HepG2 (cell line): ENCODE data around the gene RBM22.

Source experiments
- FIP1L1 ChIP-seq: fragments of 200-400 bp; formaldehyde crosslinking; IDR thresholded peaks from 2 replicates; pipeline ENCODE4 v1.6.1; 2018; ENCODE audit warnings: low read depth, mild to moderate bottlenecking, low read length, moderate library complexity, borderline replicate concordance; ENCODE audit not compliant: insufficient read depth
- KDM5A ChIP-seq: fragments of 200-600 bp; sonication (generic); IDR thresholded peaks from 2 replicates; pipeline ENCODE4 v1.7.0; 2018; ENCODE audit warnings: antibody characterized with exemption, mild to moderate bottlenecking, low read length, borderline replicate concordance
- MYNN ChIP-seq: sonication (generic); formaldehyde crosslinking; IDR thresholded peaks from 2 replicates; pipeline ENCODE4 v1.4.0; 2020; ENCODE audit warnings: mild to moderate bottlenecking, low read depth, missing genetic modification reagents
- NFRKB ChIP-seq: fragments of 450-650 bp; IDR thresholded peaks from 2 replicates; pipeline ENCODE4 v1.6.1; 2017
- PCBP2 ChIP-seq: fragments of 200-400 bp; formaldehyde crosslinking; optimal IDR thresholded peaks from 2 replicates; pipeline ENCODE3; 2018; ENCODE audit warnings: low read length, low read depth; ENCODE audit not compliant: poor library complexity, severe bottlenecking
- POLR2A ChIP-seq, 2 experiments: IDR thresholded peaks; 2 replicates each; pipeline ENCODE4 v1.6.1; 2011; ENCODE audit warnings: low read depth in 2 of 2, low read length in 2 of 2, mild to moderate bottlenecking in 1 of 2, moderate library complexity in 1 of 2; ENCODE audit not compliant: insufficient read depth in 1 of 2
- TF ChIP-seq, protein P1 (sequence below): sonication (generic); formaldehyde crosslinking; IDR thresholded peaks from 2 replicates; pipeline ENCODE4 v1.5.0; 2020; ENCODE audit warnings: mild to moderate bottlenecking, missing genetic modification reagents, moderate library complexity
- TF ChIP-seq, protein P2 (sequence below): sonication (generic); formaldehyde crosslinking; IDR thresholded peaks from 2 replicates; pipeline ENCODE4 v1.4.0; 2020; ENCODE audit warnings: missing genetic modification reagents

DNA sequence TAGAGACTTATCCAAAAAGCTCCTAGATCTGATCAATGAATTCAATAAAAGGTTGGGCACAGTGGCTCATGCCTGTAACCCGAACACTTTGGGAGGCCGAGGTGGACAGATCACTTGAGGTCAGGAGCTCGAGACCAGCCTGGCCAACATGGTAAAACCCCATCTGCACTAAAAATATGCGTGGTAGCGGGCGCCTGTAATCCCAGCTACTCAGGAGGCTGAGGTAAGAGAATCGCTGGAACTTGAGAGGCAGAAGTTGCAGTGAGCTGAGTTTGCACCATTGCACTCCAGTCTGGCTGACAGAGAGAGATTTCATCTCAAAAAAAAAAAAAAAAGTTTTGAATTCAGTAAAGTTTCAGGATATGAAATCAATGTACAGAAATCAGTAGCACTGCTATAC, 38.0 kb upstream of the RBM22 start:
- TF ChIP-seq POLR2A (IDR thresholded peaks at IDR 0.05; ENCODE audit: insufficient read depth in 1 of 2, low read depth in 2 of 2, low read length in 2 of 2) (no peak), FIP1L1 (no peak), MYNN (CRISPR knock-in tag) (no peak), PCBP2 (no peak), NFRKB (no peak), KDM5A (no peak)
- TF ChIP-seq, protein P1, sequence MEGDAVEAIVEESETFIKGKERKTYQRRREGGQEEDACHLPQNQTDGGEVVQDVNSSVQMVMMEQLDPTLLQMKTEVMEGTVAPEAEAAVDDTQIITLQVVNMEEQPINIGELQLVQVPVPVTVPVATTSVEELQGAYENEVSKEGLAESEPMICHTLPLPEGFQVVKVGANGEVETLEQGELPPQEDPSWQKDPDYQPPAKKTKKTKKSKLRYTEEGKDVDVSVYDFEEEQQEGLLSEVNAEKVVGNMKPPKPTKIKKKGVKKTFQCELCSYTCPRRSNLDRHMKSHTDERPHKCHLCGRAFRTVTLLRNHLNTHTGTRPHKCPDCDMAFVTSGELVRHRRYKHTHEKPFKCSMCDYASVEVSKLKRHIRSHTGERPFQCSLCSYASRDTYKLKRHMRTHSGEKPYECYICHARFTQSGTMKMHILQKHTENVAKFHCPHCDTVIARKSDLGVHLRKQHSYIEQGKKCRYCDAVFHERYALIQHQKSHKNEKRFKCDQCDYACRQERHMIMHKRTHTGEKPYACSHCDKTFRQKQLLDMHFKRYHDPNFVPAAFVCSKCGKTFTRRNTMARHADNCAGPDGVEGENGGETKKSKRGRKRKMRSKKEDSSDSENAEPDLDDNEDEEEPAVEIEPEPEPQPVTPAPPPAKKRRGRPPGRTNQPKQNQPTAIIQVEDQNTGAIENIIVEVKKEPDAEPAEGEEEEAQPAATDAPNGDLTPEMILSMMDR, result no peak
- TF ChIP-seq, protein P2, sequence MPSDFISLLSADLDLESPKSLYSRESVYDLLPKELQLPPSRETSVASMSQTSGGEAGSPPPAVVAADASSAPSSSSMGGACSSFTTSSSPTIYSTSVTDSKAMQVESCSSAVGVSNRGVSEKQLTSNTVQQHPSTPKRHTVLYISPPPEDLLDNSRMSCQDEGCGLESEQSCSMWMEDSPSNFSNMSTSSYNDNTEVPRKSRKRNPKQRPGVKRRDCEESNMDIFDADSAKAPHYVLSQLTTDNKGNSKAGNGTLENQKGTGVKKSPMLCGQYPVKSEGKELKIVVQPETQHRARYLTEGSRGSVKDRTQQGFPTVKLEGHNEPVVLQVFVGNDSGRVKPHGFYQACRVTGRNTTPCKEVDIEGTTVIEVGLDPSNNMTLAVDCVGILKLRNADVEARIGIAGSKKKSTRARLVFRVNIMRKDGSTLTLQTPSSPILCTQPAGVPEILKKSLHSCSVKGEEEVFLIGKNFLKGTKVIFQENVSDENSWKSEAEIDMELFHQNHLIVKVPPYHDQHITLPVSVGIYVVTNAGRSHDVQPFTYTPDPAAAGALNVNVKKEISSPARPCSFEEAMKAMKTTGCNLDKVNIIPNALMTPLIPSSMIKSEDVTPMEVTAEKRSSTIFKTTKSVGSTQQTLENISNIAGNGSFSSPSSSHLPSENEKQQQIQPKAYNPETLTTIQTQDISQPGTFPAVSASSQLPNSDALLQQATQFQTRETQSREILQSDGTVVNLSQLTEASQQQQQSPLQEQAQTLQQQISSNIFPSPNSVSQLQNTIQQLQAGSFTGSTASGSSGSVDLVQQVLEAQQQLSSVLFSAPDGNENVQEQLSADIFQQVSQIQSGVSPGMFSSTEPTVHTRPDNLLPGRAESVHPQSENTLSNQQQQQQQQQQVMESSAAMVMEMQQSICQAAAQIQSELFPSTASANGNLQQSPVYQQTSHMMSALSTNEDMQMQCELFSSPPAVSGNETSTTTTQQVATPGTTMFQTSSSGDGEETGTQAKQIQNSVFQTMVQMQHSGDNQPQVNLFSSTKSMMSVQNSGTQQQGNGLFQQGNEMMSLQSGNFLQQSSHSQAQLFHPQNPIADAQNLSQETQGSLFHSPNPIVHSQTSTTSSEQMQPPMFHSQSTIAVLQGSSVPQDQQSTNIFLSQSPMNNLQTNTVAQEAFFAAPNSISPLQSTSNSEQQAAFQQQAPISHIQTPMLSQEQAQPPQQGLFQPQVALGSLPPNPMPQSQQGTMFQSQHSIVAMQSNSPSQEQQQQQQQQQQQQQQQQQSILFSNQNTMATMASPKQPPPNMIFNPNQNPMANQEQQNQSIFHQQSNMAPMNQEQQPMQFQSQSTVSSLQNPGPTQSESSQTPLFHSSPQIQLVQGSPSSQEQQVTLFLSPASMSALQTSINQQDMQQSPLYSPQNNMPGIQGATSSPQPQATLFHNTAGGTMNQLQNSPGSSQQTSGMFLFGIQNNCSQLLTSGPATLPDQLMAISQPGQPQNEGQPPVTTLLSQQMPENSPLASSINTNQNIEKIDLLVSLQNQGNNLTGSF (CRISPR knock-in tag), result no peak
